GM12801 (cell line): ENCODE results near the gene GRIK4.

ENCODE experiments used
- CTCF ChIP-seq: IDR thresholded peaks from one replicate; pipeline ENCODE4 v1.5.1; 2011; ENCODE audit warnings: control low read depth; ENCODE audit not compliant: insufficient read length; ENCODE audit errors: extremely low read depth

GRIK4 gene

GRCh38 chr11:120894202-120894985 is 382.8 kb downstream of the GRIK4 start:
- TF ChIP-seq CTCF: no peak

GRCh38 chr11:120896687-120897086 is 385.1 kb downstream of the GRIK4 start:
- no peak for TF ChIP-seq CTCF

- no peak for TF ChIP-seq CTCF
Measured at GRCh38 chr11:120898568-120898967, 387.0 kb downstream of the GRIK4 start.

GRCh38 chr11:120899720-120900119 is 388.2 kb downstream of the GRIK4 start:
- no peak for TF ChIP-seq CTCF

GRCh38 chr11:120900643-120901042 is 389.1 kb downstream of the GRIK4 start:
- TF ChIP-seq CTCF: no peak

GRCh38 chr11:120903686-120904085 is 392.1 kb downstream of the GRIK4 start:
- TF ChIP-seq CTCF: no peak

- TF ChIP-seq CTCF: no peak
Measured at GRCh38 chr11:120904116-120904515, 392.6 kb downstream of the GRIK4 start.
